H1 (cell line): Measurements from ENCODE around the gene LRRC23. TPM values are rescaled to one million over a fixed set of nuclear protein-coding genes. Genes with fewer than 3 reads are reported as not detected.

Experiments used
- CTCF ChIA-PET: fragments of 300-600 bp; sonication (Branson Sonifier 250); formaldehyde crosslinking; loops from one replicate; lab custom pipeline; 2021; ENCODE audit not compliant: partially characterized antibody; lab: Charles Lee
- POLR2A ChIA-PET: fragments of 300-600 bp; sonication (Branson Sonifier 250); formaldehyde crosslinking; loops from one replicate; lab custom pipeline; 2021; ENCODE audit warnings: inconsistent platforms; ENCODE audit not compliant: partially characterized antibody; lab: Charles Lee
- DNase-seq, 2 experiments: peaks; one replicate each; pipeline versions ENCODE4 v3.0.0 to v3.0.0-alpha.2; 2010 to 2022; ENCODE audit warnings: low spot score in 2 of 2, low read depth in 1 of 2, mixed read lengths in 1 of 2
- FAIRE-seq: peaks from 2 replicates; lab custom pipeline; 2011; peaks lifted over from hg19 to GRCh38; lab: Jason Lieb, UNC
- H2AFZ ChIP-seq: 2 replicates; pipeline ENCODE4 v1.8.1; 2012; ENCODE audit warnings: low read length, inconsistent platforms
- H2AK5ac ChIP-seq: 2 replicates; pipeline ENCODE4 v1.6.1; 2013; ENCODE audit warnings: low read depth, low read length
- H2BK120ac ChIP-seq: replicated peaks from 2 replicates; pipeline ENCODE3; 2013; ENCODE audit warnings: low read depth, low read length, inconsistent platforms
- H2BK12ac ChIP-seq: 2 replicates; pipeline ENCODE4 v1.6.1; 2013; ENCODE audit warnings: low read depth, low read length
- H2BK15ac ChIP-seq: 2 replicates; pipeline ENCODE4 v1.6.1; 2013; ENCODE audit warnings: low read length
- H2BK20ac ChIP-seq: 2 replicates; pipeline ENCODE4 v1.6.1; 2013; ENCODE audit warnings: low read length
- H2BK5ac ChIP-seq: 2 replicates; pipeline ENCODE4 v1.6.1; 2013; ENCODE audit warnings: low read depth, low read length
- H3K14ac ChIP-seq: 2 replicates; pipeline ENCODE4 v1.6.1; 2013; ENCODE audit warnings: inconsistent platforms; ENCODE audit not compliant: insufficient read length
- H3K18ac ChIP-seq: 2 replicates; pipeline ENCODE4 v1.6.1; 2013; ENCODE audit warnings: low read length; ENCODE audit errors: extremely low read depth
- H3K23ac ChIP-seq: 2 replicates; pipeline ENCODE4 v1.6.1; 2013; ENCODE audit warnings: inconsistent platforms; ENCODE audit not compliant: insufficient read length
- H3K23me2 ChIP-seq: 2 replicates; pipeline ENCODE4 v1.6.1; 2013; ENCODE audit warnings: low read depth, low read length
- H3K27ac ChIP-seq: 2 replicates; pipeline ENCODE4 v1.6.1; 2011; ENCODE audit warnings: low read depth, low read length, inconsistent platforms
- H3K27me3 ChIP-seq, 4 experiments: replicated peaks in 1 of 4; 1 replicate in 1 of 4; 2 replicates in 3 of 4; pipeline versions ENCODE4 v1.6.1 to v1.8.1; 2011 to 2013; ENCODE audit warnings: low read length in 3 of 4, mild to moderate bottlenecking in 3 of 4, inconsistent platforms in 2 of 4, mixed read lengths in 2 of 4, moderate library complexity in 1 of 4; ENCODE audit not compliant: control insufficient read depth in 3 of 4, insufficient read depth in 3 of 4; ENCODE audit errors: extremely low read depth in 1 of 4
- H3K36me3 ChIP-seq, 4 experiments: 2 replicates each; pipeline versions ENCODE4 v1.6.1 to v1.8.1; 2011 to 2013; ENCODE audit warnings: mild to moderate bottlenecking in 4 of 4, low read length in 3 of 4, moderate library complexity in 2 of 4, control low read depth in 1 of 4, inconsistent platforms in 1 of 4; ENCODE audit not compliant: insufficient read depth in 4 of 4, control insufficient read depth in 2 of 4
- H3K4ac ChIP-seq: replicated peaks from 2 replicates; pipeline ENCODE3; 2013; ENCODE audit warnings: low read length, low read depth, mixed read lengths, inconsistent platforms; ENCODE audit not compliant: insufficient read length
- H3K4me1 ChIP-seq, 4 experiments: replicated peaks in 1 of 4; 1 replicate in 1 of 4; 2 replicates in 3 of 4; pipeline versions ENCODE4 v1.6.1 to v1.8.1; 2011 to 2013; ENCODE audit warnings: low read length in 3 of 4, inconsistent platforms in 2 of 4, mixed read lengths in 1 of 4; ENCODE audit not compliant: insufficient read depth in 4 of 4, control insufficient read depth in 3 of 4
- H3K4me2 ChIP-seq, 2 experiments: 2 replicates each; pipeline versions ENCODE4 v1.6.1 to v1.8.1; 2011 to 2013; ENCODE audit warnings: low read depth in 2 of 2, low read length in 2 of 2, control low read depth in 1 of 2, inconsistent platforms in 1 of 2, mild to moderate bottlenecking in 1 of 2; ENCODE audit not compliant: insufficient read depth in 1 of 2
- H3K4me3 ChIP-seq, 4 experiments: fragments of 200-600, 300-600 bp in 1 of 4; sonication (generic), shearing (Covaris generic), sonication (Bioruptor Twin) in 1 of 4; 2 replicates each; pipeline versions ENCODE4 v1.5.1 to v1.8.1; 2011 to 2016; ENCODE audit warnings: low read length in 4 of 4, low read depth in 3 of 4, control low read depth in 2 of 4, inconsistent platforms in 2 of 4, mild to moderate bottlenecking in 2 of 4, mixed read lengths in 1 of 4, moderate library complexity in 1 of 4; ENCODE audit not compliant: insufficient read depth in 2 of 4; ENCODE audit errors: extremely low read depth in 1 of 4
- H3K56ac ChIP-seq: replicated peaks from 2 replicates; pipeline ENCODE3; 2013; ENCODE audit warnings: low read depth, mild to moderate bottlenecking, mixed read lengths, low read length, inconsistent platforms; ENCODE audit not compliant: insufficient read length
- H3K79me1 ChIP-seq: 2 replicates; pipeline ENCODE4 v1.6.1; 2013; ENCODE audit warnings: low read depth, low read length, control low read depth
- H3K79me2 ChIP-seq, 2 experiments: 2 replicates each; pipeline versions ENCODE4 v1.6.1 to v1.8.1; 2012 to 2013; ENCODE audit warnings: low read length in 2 of 2, mild to moderate bottlenecking in 2 of 2, inconsistent platforms in 1 of 2; ENCODE audit not compliant: insufficient read depth in 2 of 2, control insufficient read depth in 1 of 2
- H3K9ac ChIP-seq, 4 experiments: replicated peaks in 1 of 4; 1 replicate in 1 of 4; 2 replicates in 3 of 4; pipeline versions ENCODE4 v1.6.1 to v1.8.1; 2011 to 2013; ENCODE audit warnings: low read depth in 3 of 4, low read length in 3 of 4, control low read depth in 2 of 4, mild to moderate bottlenecking in 2 of 4, moderate library complexity in 2 of 4, inconsistent platforms in 1 of 4; ENCODE audit errors: extremely low read depth in 1 of 4
- H3K9me3 ChIP-seq, 2 experiments: 2 replicates each; pipeline versions ENCODE4 v1.6.1 to v1.8.1; 2012 to 2013; ENCODE audit warnings: mild to moderate bottlenecking in 2 of 2, moderate library complexity in 2 of 2, control low read depth in 1 of 2, inconsistent platforms in 1 of 2, low read depth in 1 of 2, low read length in 1 of 2, mixed read lengths in 1 of 2; ENCODE audit not compliant: insufficient read depth in 2 of 2
- H4K20me1 ChIP-seq, 2 experiments: replicated peaks in 1 of 2; 2 replicates each; pipeline versions ENCODE3 to v1.8.1; 2011 to 2013; ENCODE audit warnings: inconsistent platforms in 2 of 2, low read length in 2 of 2, mild to moderate bottlenecking in 1 of 2; ENCODE audit not compliant: insufficient read depth in 2 of 2, control insufficient read depth in 1 of 2
- H4K5ac ChIP-seq: 2 replicates; pipeline ENCODE4 v1.6.1; 2013; ENCODE audit warnings: low read length, low read depth, mixed read lengths, inconsistent platforms; ENCODE audit not compliant: insufficient read length
- H4K8ac ChIP-seq: 2 replicates; pipeline ENCODE4 v1.8.0; 2013; ENCODE audit warnings: mild to moderate bottlenecking, moderate library complexity, low read length, inconsistent platforms; ENCODE audit not compliant: insufficient read depth; ENCODE audit errors: extremely low read depth
- H4K91ac ChIP-seq: replicated peaks from 2 replicates; pipeline ENCODE3; 2013; ENCODE audit warnings: low read length, mixed read lengths, inconsistent platforms; ENCODE audit not compliant: insufficient read length
- ASH2L ChIP-seq: fragments of 200-600, 300-600 bp; sonication (generic); IDR thresholded peaks from one replicate; pipeline ENCODE4 v1.7.1; 2017; ENCODE audit warnings: low read length
- CHD2 ChIP-seq: IDR thresholded peaks from 2 replicates; pipeline ENCODE4 v1.6.1; 2012; ENCODE audit warnings: low read length, improper control_type of control experiment
- CREB1 ChIP-seq: IDR thresholded peaks from 2 replicates; pipeline ENCODE4 v1.6.1; 2012; ENCODE audit warnings: inconsistent platforms
- HDAC2 ChIP-seq, 2 experiments: fragments of 300-600 bp in 1 of 2; sonication (generic) in 1 of 2; IDR thresholded peaks; 2 replicates each; pipeline ENCODE4 v1.6.1; 2011 to 2012; ENCODE audit warnings: low read depth in 2 of 2, low read length in 2 of 2, mild to moderate bottlenecking in 2 of 2, moderate library complexity in 2 of 2, borderline replicate concordance in 1 of 2, inconsistent platforms in 1 of 2
- JUND ChIP-seq: IDR thresholded peaks from 2 replicates; pipeline ENCODE4 v1.6.1; 2011; ENCODE audit warnings: mild to moderate bottlenecking, improper control_type of control experiment, low read length
- NRF1 ChIP-seq: IDR thresholded peaks from 2 replicates; pipeline ENCODE4 v1.6.1; 2011; ENCODE audit warnings: mild to moderate bottlenecking, low read depth, low read length, improper control_type of control experiment
- POLR2A ChIP-seq, 2 experiments: IDR thresholded peaks; 1 replicate in 1 of 2; 2 replicates in 1 of 2; pipeline ENCODE4 v1.6.1; 2011; ENCODE audit warnings: low read depth in 2 of 2, low read length in 2 of 2, mild to moderate bottlenecking in 2 of 2; ENCODE audit errors: control extremely low read depth in 1 of 2
- SIRT6 ChIP-seq: IDR thresholded peaks from one replicate; pipeline ENCODE4 v1.7.1; 2012; ENCODE audit warnings: low read length, inconsistent platforms
- SP2 ChIP-seq: IDR thresholded peaks from 2 replicates; pipeline ENCODE4 v1.6.1; 2012; ENCODE audit warnings: mild to moderate bottlenecking, low read length, inconsistent platforms
- WGBS, 2 experiments: shearing (Covaris generic) in 1 of 2; methylation state at CpG; one replicate each; pipeline versions ENCODE4 v1.1.6 to v1.1.7; 2013 to 2015; ENCODE audit warnings: low lambda C conversion rate in 2 of 2, mixed read lengths in 2 of 2, inconsistent platforms in 1 of 2, low coverage in 1 of 2, missing lambda C conversion rate in 1 of 2; ENCODE audit not compliant: insufficient replicate concordance in 2 of 2, insufficient coverage in 1 of 2, insufficient read length in 1 of 2; ENCODE audit errors: extremely low coverage in 1 of 2, missing lambda C conversion rate in 1 of 2; 5-methylcytosine and 5-hydroxymethylcytosine counted together
- polyA plus RNA-seq, 7 experiments: library from polyadenylated mRNA; depleted of rRNA in 3 of 7; stranded (reverse) in 5 of 7; unstranded in 2 of 7; fragments of >200 nt in 5 of 7; fragments of 200-250 nt in 2 of 7; gene quantifications; 1 replicate in 5 of 7; 2 replicates in 1 of 7; 4 replicates in 1 of 7; pipeline versions ENCODE4 v1.2.1 to v1.2.3, GENCODE V29; 2011 to 2013; ENCODE audit warnings: missing spikeins in 2 of 7, mixed read lengths in 2 of 7
- total RNA-seq: library from RNA; stranded (reverse); fragmentation: NEBNext Ultra II Directional; extraction: Animal tissue kit (Norgen Biotek cat#: 25700); gene quantifications from 2 replicates; pipeline ENCODE4 v1.2.1, GENCODE V29; 2021
- TF ChIP-seq, protein P1 (sequence below): IDR thresholded peaks from 2 replicates; pipeline ENCODE4 v1.6.1; 2012; ENCODE audit warnings: inconsistent platforms

The LRRC23 gene
- total and polyA plus RNA-seq, 2 of the 8 experiments (the other 6 are each of a cell fraction or from before 2014, with no cell fraction given), result 2.5 to 3.6 TPM

DNA sequence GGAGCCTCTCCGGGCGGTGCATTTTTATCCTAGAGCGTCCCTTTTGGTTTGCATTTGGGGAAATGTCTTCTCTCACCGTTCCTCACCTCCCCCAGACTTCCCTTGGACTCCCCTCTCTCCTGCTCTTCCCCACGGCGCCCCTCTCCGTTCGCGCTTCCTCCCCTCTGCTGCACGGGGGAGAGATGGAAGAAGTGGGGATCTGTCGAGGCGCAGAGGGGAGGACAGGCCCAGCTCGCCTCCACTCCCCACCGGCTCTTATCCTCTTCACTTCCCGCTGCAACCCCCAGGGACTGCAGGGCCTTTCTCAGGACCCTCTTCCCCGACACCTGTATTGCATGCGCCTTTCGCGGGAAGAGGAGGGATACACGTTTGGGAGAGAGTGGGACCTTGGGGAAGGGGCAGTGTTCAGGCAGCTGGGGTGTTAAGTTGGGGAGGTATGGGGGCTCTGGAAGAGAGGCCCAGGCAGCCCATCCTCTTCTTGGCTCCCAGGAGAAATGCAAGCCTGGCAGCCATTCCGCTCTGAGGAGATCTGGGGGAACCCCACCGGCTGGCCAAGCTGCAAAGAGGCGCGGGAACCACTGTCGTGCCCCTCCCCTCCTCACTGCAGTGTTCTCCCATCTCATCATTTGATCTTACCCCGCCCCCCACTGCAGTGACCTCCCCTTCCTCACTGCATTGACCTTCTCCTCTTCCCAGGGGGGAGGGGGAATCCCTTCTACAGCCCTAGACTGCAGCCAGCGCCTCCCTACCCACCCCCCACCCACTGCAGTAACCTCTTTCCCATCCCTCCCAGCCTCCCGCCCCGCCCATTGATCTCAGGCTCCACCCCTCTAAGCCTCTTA lies 10.5 kb downstream of the LRRC23 start:
- no peak overlapping the region for H2BK5ac ChIP-seq
- 3% methylated on average over 20 of the region's 29 CpGs; no CpG with 5 or more reads in 1 of the 2 experiments for WGBS, 2 experiments
- peak overlapping the region; percentile 7 for H4K91ac ChIP-seq
- H3K4me1 ChIP-seq, result peaks cover 0 to 18% (median 9%) of the 10 kb centered on the region in 4 experiments; a peak in 6 of 7 replicates
- no peak overlapping the region for H2BK20ac ChIP-seq
- peaks cover 0 to 9% of the 10 kb centered on the region in 2 experiments; a peak in 1 of 4 replicates for H3K79me2 ChIP-seq
- POLR2A ChIA-PET, result interaction anchor here (0.6 to 39.6 kb wide), 9 partner anchors 9 to 87 kb away, joined by 3 to 1027 read pairs (median 5); partner anchors contain the start of genes ATN1, C12orf57, LRRC23 and P3H3
- H3K27me3 ChIP-seq, result no peaks in the 10 kb centered on the region
- no peak overlapping the region for H2AFZ ChIP-seq
- H3K23ac ChIP-seq, result no peak overlapping the region
- peak overlapping the region; percentile 67 to 86 (median 78) for H3K4me3 ChIP-seq
- H3K9ac ChIP-seq, result peak overlapping the region in 3 of 4 experiments; percentile 39 to 60 (median 43); a peak in 5 of 7 replicates
- peak overlapping the region; percentile 2 for H4K5ac ChIP-seq
- H3K14ac ChIP-seq, result no peak overlapping the region
- H3K27ac ChIP-seq, result 0 out of 2 replicates have a peak overlapping the region, but pooled peaks have one; percentile 26
- no peak overlapping the region for H3K56ac ChIP-seq
- no peak overlapping the region for H2BK120ac ChIP-seq
- H4K8ac ChIP-seq, result peak overlapping the region; percentile 54; the same call in 1 of the 2 replicates
- H3K36me3 ChIP-seq, result peaks cover 10 to 42% (median 26%) of the 10 kb centered on the region in 4 experiments; a peak in 7 of 8 replicates
- H3K79me1 ChIP-seq, result peaks cover 4% of the 10 kb centered on the region
- H3K4ac ChIP-seq, result peak overlapping the region; percentile 40
- CTCF ChIA-PET, result interaction anchor here (0.7 to 9.3 kb wide), 7 partner anchors 10 to 54 kb away, joined by 3 to 74 read pairs (median 4); partner anchors contain the start of gene LRRC23
- FAIRE-seq (peak; percentile 13), DNase-seq (peak in 1 of 2 experiments; percentile 72)
- no peaks in the 10 kb centered on the region for H3K9me3 ChIP-seq
- peak overlapping the region; percentile 87; the same call in 1 of the 2 replicates for H3K18ac ChIP-seq
- H4K20me1 ChIP-seq, result peaks cover 0 to 2% of the 10 kb centered on the region in 2 experiments
- no peak overlapping the region for H2BK12ac ChIP-seq
- peaks cover 11% of the 10 kb centered on the region; the same call in 1 of the 2 replicates for H3K23me2 ChIP-seq
- H2AK5ac ChIP-seq, result no peak overlapping the region
- no peak overlapping the region for H2BK15ac ChIP-seq
- peak overlapping the region; percentile 84 to 92 for H3K4me2 ChIP-seq
- TF ChIP-seq JUND, result no peak
- no peak for TF ChIP-seq ASH2L
- no peak for TF ChIP-seq NRF1
- TF ChIP-seq SIRT6, result no peak
- no peak for TF ChIP-seq CHD2
- no peak for TF ChIP-seq CREB1
- TF ChIP-seq POLR2A (IDR thresholded peaks at IDR 0.05; ENCODE audit: control extremely low read depth in 1 of 2, low read depth in 2 of 2, low read length in 2 of 2), result no peak
- TF ChIP-seq, protein P1, sequence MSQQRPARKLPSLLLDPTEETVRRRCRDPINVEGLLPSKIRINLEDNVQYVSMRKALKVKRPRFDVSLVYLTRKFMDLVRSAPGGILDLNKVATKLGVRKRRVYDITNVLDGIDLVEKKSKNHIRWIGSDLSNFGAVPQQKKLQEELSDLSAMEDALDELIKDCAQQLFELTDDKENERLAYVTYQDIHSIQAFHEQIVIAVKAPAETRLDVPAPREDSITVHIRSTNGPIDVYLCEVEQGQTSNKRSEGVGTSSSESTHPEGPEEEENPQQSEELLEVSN, result no peak
- TF ChIP-seq SP2, result no peak
- TF ChIP-seq HDAC2 (IDR thresholded peaks at IDR 0.05; ENCODE audit: borderline replicate concordance in 1 of 2, low read depth in 2 of 2, low read length in 2 of 2), result no peak
